HepG2 (cell line): ENCODE data around the gene AGPAT3.

ENCODE experiments used
- ARHGAP35 ChIP-seq: sonication (generic); formaldehyde crosslinking; IDR thresholded peaks from 2 replicates; pipeline ENCODE4 v1.9.0; 2022; ENCODE audit warnings: mild to moderate bottlenecking, inconsistent platforms, moderate library complexity, missing genetic modification reagents, borderline replicate concordance
- CTCF ChIP-seq: sonication (generic); formaldehyde crosslinking; IDR thresholded peaks from 2 replicates; pipeline ENCODE4 v1.5.0; 2020; ENCODE audit warnings: mild to moderate bottlenecking, missing genetic modification reagents, moderate library complexity
- ELF1 ChIP-seq: sonication (generic); formaldehyde crosslinking; IDR thresholded peaks from 2 replicates; pipeline ENCODE4 v1.4.0; 2020; ENCODE audit warnings: missing genetic modification reagents
- HIVEP1 ChIP-seq: sonication (generic); formaldehyde crosslinking; IDR thresholded peaks from 2 replicates; pipeline ENCODE4 v1.4.0; 2020; ENCODE audit warnings: mild to moderate bottlenecking, missing genetic modification reagents
- MLLT10 ChIP-seq: sonication (generic); formaldehyde crosslinking; IDR thresholded peaks from 2 replicates; pipeline ENCODE4 v1.4.0; 2020; ENCODE audit warnings: missing genetic modification reagents
- RAD21 ChIP-seq: fragments of 450-650 bp; formaldehyde crosslinking; IDR thresholded peaks from 2 replicates; pipeline ENCODE4 v1.5.0; 2020; ENCODE audit warnings: mild to moderate bottlenecking
- ZBTB21 ChIP-seq: sonication (generic); formaldehyde crosslinking; IDR thresholded peaks from 2 replicates; pipeline ENCODE4 v1.4.0; 2020; ENCODE audit warnings: missing genetic modification reagents
- ZNF24 ChIP-seq: fragments of 450-650 bp; IDR thresholded peaks from 2 replicates; pipeline ENCODE4 v1.6.1; 2017; ENCODE audit warnings: antibody characterized with exemption, mild to moderate bottlenecking

GRCh38 chr21:43876605-43877004 lies 11.6 kb downstream of the AGPAT3 start:
- TF ChIP-seq MLLT10 = no peak
- no peak for TF ChIP-seq ZNF24
- no peak for TF ChIP-seq CTCF (CRISPR knock-in tag)
- TF ChIP-seq HIVEP1 (CRISPR knock-in tag) = no peak
- TF ChIP-seq ZBTB21 (CRISPR knock-in tag) = no peak
- no peak for TF ChIP-seq RAD21 (CRISPR knock-in tag)
- no peak for TF ChIP-seq ARHGAP35
- TF ChIP-seq ELF1 = no peak
